ENCODE data around the gene CARD14.

Gene CARD14

GRCh38 chr17:80169784-80170500 is at the start of gene CARD14:
CARD14 (plus strand) TSS chr17:80170030; CDS start chr17:80181439, 11,409 bp downstream.
- DNase-seq = no peak

GRCh38 chr17:80122026-80122575 is 47.7 kb upstream of the CARD14 start:
- DNase-seq = peak; percentile 33

GRCh38 chr17:80122926-80123505 is 46.8 kb upstream of the CARD14 start:
- DNase-seq = peak; percentile 24

- peak; percentile 38 for DNase-seq
Observed at GRCh38 chr17:80123791-80124190, 46.0 kb upstream of the CARD14 start.

- DNase-seq = peak; percentile 40
Observed at GRCh38 chr17:80124351-80124981, 45.4 kb upstream of the CARD14 start.

GRCh38 chr17:80125656-80126448 is 44.0 kb upstream of the CARD14 start:
- DNase-seq = peak; percentile 24

GRCh38 chr17:80126449-80126715 is 43.4 kb upstream of the CARD14 start:
- DNase-seq = no peak

GRCh38 chr17:80129006-80129565 is 40.7 kb upstream of the CARD14 start:
- no peak for DNase-seq

- no peak for DNase-seq
Observed at GRCh38 chr17:80130992-80131391, 38.8 kb upstream of the CARD14 start.

- no peak for DNase-seq
Observed at GRCh38 chr17:80132906-80133625, 36.8 kb upstream of the CARD14 start.

GRCh38 chr17:80133626-80133970 is 36.2 kb upstream of the CARD14 start:
- DNase-seq = peak; percentile 50

GRCh38 chr17:80137131-80137530 is 32.7 kb upstream of the CARD14 start:
- DNase-seq = peak; percentile 33

- no peak for DNase-seq
Observed at GRCh38 chr17:80138856-80139426, 30.9 kb upstream of the CARD14 start.

GRCh38 chr17:80141463-80142165 is 28.2 kb upstream of the CARD14 start:
- no peak for DNase-seq

- no peak for DNase-seq
Observed at GRCh38 chr17:80142929-80143328, 26.9 kb upstream of the CARD14 start.

GRCh38 chr17:80145076-80146075 is 24.5 kb upstream of the CARD14 start:
- no peak for DNase-seq

GRCh38 chr17:80146121-80147034 is 23.5 kb upstream of the CARD14 start:
- DNase-seq = no peak

- peak; percentile 97 for DNase-seq
Observed at GRCh38 chr17:80147035-80147822, 22.6 kb upstream of the CARD14 start, which contains the start of gene EIF4A3. EIF4A3 (minus strand) TSS chr17:80147128; CDS start chr17:80146961, 167 bp downstream.
